Measurements from ENCODE around the gene RBM12. TPM values are rescaled to one million over a fixed set of nuclear protein-coding genes. Genes with fewer than 3 reads are reported as not detected.

The RBM12 gene, protein sequence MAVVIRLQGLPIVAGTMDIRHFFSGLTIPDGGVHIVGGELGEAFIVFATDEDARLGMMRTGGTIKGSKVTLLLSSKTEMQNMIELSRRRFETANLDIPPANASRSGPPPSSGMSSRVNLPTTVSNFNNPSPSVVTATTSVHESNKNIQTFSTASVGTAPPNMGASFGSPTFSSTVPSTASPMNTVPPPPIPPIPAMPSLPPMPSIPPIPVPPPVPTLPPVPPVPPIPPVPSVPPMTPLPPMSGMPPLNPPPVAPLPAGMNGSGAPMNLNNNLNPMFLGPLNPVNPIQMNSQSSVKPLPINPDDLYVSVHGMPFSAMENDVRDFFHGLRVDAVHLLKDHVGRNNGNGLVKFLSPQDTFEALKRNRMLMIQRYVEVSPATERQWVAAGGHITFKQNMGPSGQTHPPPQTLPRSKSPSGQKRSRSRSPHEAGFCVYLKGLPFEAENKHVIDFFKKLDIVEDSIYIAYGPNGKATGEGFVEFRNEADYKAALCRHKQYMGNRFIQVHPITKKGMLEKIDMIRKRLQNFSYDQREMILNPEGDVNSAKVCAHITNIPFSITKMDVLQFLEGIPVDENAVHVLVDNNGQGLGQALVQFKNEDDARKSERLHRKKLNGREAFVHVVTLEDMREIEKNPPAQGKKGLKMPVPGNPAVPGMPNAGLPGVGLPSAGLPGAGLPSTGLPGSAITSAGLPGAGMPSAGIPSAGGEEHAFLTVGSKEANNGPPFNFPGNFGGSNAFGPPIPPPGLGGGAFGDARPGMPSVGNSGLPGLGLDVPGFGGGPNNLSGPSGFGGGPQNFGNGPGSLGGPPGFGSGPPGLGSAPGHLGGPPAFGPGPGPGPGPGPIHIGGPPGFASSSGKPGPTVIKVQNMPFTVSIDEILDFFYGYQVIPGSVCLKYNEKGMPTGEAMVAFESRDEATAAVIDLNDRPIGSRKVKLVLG
- 65.8 and 69.4 TPM in 2 replicates for total RNA-seq (2012; rRNA removed)
- polyA plus RNA-seq (2012; rRNA removed): 44.7 and 51.2 TPM in 2 replicates
- polyA plus RNA-seq (2012; cell fraction: cytosol; rRNA removed): 10.9 and 21.0 TPM in 2 replicates
- polyA plus RNA-seq (2012; cell fraction: nucleus; rRNA removed; ENCODE audit: low replicate concordance): 47.0 and 117 TPM in 2 replicates
- percentile 97 among the genes with signal in this experiment for Bru-seq, nascent RNA
- BruChase-seq, experiment 1, labeled RNA remaining after a 6-hour chase: percentile 99 among the genes with signal in this experiment
- percentile 100 among the genes with signal in this experiment for BruChase-seq, experiment 2, labeled RNA remaining after a 2-hour chase
- long read RNA-seq, full-length matches to known transcripts: 18 of 36 reads
- long read RNA-seq, partial matches to known transcripts: 0 of 36 reads
- long read RNA-seq, other reads (novel, unspliced or antisense): 18 of 36 reads

DNA sequence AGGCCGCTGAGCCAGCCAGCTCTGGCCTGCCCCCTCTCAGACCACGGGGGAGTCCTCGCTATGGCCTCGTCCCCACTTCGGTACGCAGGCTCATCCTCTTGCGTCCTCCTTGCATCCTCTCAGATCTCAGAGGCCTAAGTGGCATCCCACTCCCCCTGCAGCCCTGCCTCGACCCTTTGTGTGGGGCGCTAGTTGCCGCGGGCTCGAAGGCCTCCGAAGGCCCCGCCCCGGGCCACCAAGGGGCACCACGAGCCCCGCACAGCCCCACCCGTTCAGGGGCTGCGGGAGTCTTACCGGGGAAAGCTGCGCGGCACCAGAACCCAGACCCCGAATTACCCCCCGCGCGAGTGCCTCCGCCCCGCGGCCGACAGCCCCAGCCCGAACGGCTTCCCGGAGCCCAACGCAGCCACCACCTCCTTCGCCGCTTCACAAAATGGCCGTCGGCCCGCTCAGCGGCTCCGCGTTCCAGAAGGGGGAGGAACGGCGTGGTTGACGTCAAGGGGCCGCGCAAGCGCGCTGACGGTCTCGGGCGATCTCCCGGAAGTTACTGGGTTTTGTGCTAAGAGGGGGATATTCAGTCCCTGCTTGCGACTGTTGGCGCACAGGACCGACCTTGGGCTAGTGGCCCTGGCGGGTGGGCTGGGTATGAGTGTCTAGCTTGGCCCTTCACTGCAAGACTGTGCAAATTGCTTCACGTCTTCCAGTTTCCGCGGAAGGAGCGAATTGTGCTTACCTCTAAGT, at the start of gene RBM12, which contains the start of gene CPNE1:
TSS of gene RBM12 (minus strand) at position 435 of the 741 bp plus-strand sequence. CDS start 9,578 bp downstream, outside the sequence.
TSS of gene CPNE1 (minus strand) at position 435 of the 741 bp plus-strand sequence. CDS start 31,977 bp downstream, outside the sequence.
- Histone ChIP-seq H2BK15ac (ENCODE audit: low read depth, low read length) (peak within 1 kb of the TSS; percentile 8; the same call in 1 of the 3 replicates), H3K14ac (replicated peaks; ENCODE audit: low read depth, low read length) (peak within 1 kb of the TSS; percentile 98), H2BK120ac (ENCODE audit: low read depth, low read length) (0 out of 2 replicates have a peak within 1 kb of the TSS, but pooled peaks have one; percentile 26), H4K5ac (ENCODE audit: low read depth, low read length) (peak within 1 kb of the TSS; percentile 100), H2BK5ac (ENCODE audit: low read depth, low read length, poor library complexity, severe bottlenecking) (peak within 1 kb of the TSS; percentile 90), H3K27me3 (ENCODE audit: control insufficient read depth, insufficient read depth, low read length) (no peaks in the 10 kb centered on the region), H3K9me3 (ENCODE audit: control insufficient read depth, insufficient read depth, low read length) (no peaks in the 10 kb centered on the region), H2AFZ (replicated peaks; ENCODE audit: low read length, poor library complexity) (peak within 1 kb of the TSS; percentile 96), H3K18ac (ENCODE audit: low read depth, low read length) (peak within 1 kb of the TSS; percentile 96), H3K4me2 (ENCODE audit: low read depth, low read length) (peak within 1 kb of the TSS; percentile 99), H3K56ac (ENCODE audit: extremely low read depth, insufficient read depth, low read length) (peak within 1 kb of the TSS; percentile 94), H3K4me1 (ENCODE audit: control insufficient read depth, insufficient read depth, low read length) (peaks cover 2% of the 10 kb centered on the region), H3K79me1 (ENCODE audit: low read depth in 1 of 2, low read length in 2 of 2) (peaks cover 0 to 22% of the 10 kb centered on the region in 2 experiments; a peak in 3 of 4 replicates), H4K8ac (ENCODE audit: low read depth in 2 of 2, low read length in 2 of 2) (peak within 1 kb of the TSS; percentile 94 to 100), H3K9me1 (ENCODE audit: insufficient read depth, low read length) (peaks cover 9% of the 10 kb centered on the region; the same call in 1 of the 2 replicates), H3K23ac (ENCODE audit: low read depth, low read length) (peak within 1 kb of the TSS; percentile 98), H4K20me1 (ENCODE audit: insufficient read depth, low read length) (peaks cover 48% of the 10 kb centered on the region), H2AK5ac (ENCODE audit: low read depth, low read length) (peak within 1 kb of the TSS; percentile 100), H2AK9ac (replicated peaks; ENCODE audit: low read depth, low read length, poor library complexity) (peak within 1 kb of the TSS; percentile 99), H3K36me3 (ENCODE audit: control insufficient read depth, insufficient read depth, low read length) (peaks cover 7% of the 10 kb centered on the region), H2BK20ac (ENCODE audit: low read depth, low read length) (no peak within 1 kb of the TSS), H3K4me3 (ENCODE audit: insufficient read depth, low read depth, low read length) (peak within 1 kb of the TSS; percentile 86), H3K27ac (ENCODE audit: insufficient read depth, low read length) (peak within 1 kb of the TSS; percentile 94), H3K9ac (ENCODE audit: low read depth, low read length) (peak within 1 kb of the TSS; percentile 96), H3K4ac (ENCODE audit: low read depth, low read length) (peak within 1 kb of the TSS; percentile 98), H4K91ac (ENCODE audit: insufficient read depth, low read depth, low read length) (peak within 1 kb of the TSS; percentile 98)
- in situ Hi-C loops (cut with MboI; ENCODE audit: low sequenced_read_pairs) (no loop called here), dilution Hi-C loops (cut with HindIII; ENCODE audit: low sequenced_read_pairs, unreplicated experiment) (no loop called here), intact Hi-C loops (cut with micrococcal nuclease) (loop anchor here (2.0 to 10.0 kb wide), 3 partner anchors 78 to 152 kb away; partner anchors contain the start of gene RBM39)
- TF ChIP-seq BHLHE40 (IDR thresholded peaks at IDR 0.05; ENCODE audit: low read depth, low read length): peak; percentile 30; the same call in 1 of the 2 replicates
- TF ChIP-seq, protein P1, sequence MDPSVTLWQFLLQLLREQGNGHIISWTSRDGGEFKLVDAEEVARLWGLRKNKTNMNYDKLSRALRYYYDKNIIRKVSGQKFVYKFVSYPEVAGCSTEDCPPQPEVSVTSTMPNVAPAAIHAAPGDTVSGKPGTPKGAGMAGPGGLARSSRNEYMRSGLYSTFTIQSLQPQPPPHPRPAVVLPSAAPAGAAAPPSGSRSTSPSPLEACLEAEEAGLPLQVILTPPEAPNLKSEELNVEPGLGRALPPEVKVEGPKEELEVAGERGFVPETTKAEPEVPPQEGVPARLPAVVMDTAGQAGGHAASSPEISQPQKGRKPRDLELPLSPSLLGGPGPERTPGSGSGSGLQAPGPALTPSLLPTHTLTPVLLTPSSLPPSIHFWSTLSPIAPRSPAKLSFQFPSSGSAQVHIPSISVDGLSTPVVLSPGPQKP (IDR thresholded peaks at IDR 0.05; ENCODE audit: borderline replicate concordance, low read depth, low read length): no peak
- 0 out of 2 replicates have a peak, but pooled peaks have one; percentile 38 for TF ChIP-seq MXI1 (IDR thresholded peaks at IDR 0.05; ENCODE audit: borderline replicate concordance, low read depth, low read length)
- no peak for TF ChIP-seq CEBPB (IDR thresholded peaks at IDR 0.05; ENCODE audit: low read depth, low read length)
- TF ChIP-seq POLR2A (IDR thresholded peaks at IDR 0.05; ENCODE audit: low read depth, low read length): peak; percentile 97
- peak; percentile 58; the same call in 1 of the 2 replicates for TF ChIP-seq MAZ (IDR thresholded peaks at IDR 0.05; ENCODE audit: borderline replicate concordance, low read depth, low read length)
- TF ChIP-seq, protein P2, sequence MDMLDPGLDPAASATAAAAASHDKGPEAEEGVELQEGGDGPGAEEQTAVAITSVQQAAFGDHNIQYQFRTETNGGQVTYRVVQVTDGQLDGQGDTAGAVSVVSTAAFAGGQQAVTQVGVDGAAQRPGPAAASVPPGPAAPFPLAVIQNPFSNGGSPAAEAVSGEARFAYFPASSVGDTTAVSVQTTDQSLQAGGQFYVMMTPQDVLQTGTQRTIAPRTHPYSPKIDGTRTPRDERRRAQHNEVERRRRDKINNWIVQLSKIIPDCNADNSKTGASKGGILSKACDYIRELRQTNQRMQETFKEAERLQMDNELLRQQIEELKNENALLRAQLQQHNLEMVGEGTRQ (IDR thresholded peaks at IDR 0.05; ENCODE audit: low read depth, low read length): peak; percentile 2; the same call in 1 of the 2 replicates
- BruUV-seq (replicated peaks): no TSS peak
- ChIA-PET POLR2A (ENCODE audit: unreplicated experiment) (interaction anchor here (0.5 kb wide), 1 partner anchor 179 kb away, joined by 7 read pairs; no protein-coding TSS in a partner anchor), CTCF (no interaction called here)
- WGBS, 2 experiments (ENCODE audit: extremely low coverage in 2 of 2, insufficient read length in 1 of 2): 0% methylated on average over 7 of the region's 61 CpGs; no CpG with 5 or more reads in 1 of the 2 experiments
- DNase-seq (peak; percentile 91), ATAC-seq (ENCODE audit: low read depth) (peak; percentile 90)

Data from IMR-90 (cell line).